Heart right ventricle (tissue), 16 donors: ENCODE data around the gene PHC3. TPM values are rescaled to one million over a fixed set of nuclear protein-coding genes. Genes with fewer than 3 reads are reported as not detected.
"Not testable (repeated sequence)": the region's sequence is repeated elsewhere in the genome, so short reads cannot be mapped to it uniquely, and the experiment has no call there.

Source experiments
- ATAC-seq, 8 donors: fragments of 200-7000 bp; cut with Tn5 transposase; one replicate each; pipeline ENCODE4 v1.9.1; 2020; ENCODE audit warnings: mild to moderate bottlenecking in 8 of 8, moderate library complexity in 8 of 8, moderate number of reproducible peaks in 1 of 8
- DNase-seq, 2 donors: peaks; one replicate each; pipeline ENCODE4 v3.0.0-alpha.2; 2020
- H3K27ac ChIP-seq, 10 donors: fragments of 200-600 bp; sonication (generic) in 2 of 10; one replicate each; pipeline versions ENCODE4 v1.5.0 to v1.8.0; 2020 to 2022; ENCODE audit warnings: mild to moderate bottlenecking in 3 of 10
- H3K27me3 ChIP-seq, 7 donors: fragments of 200-600 bp; one replicate each; pipeline ENCODE4 v1.8.0; 2021 to 2022; ENCODE audit warnings: mild to moderate bottlenecking in 2 of 7
- H3K36me3 ChIP-seq, 9 donors: fragments of 200-600 bp; sonication (generic) in 1 of 9; one replicate each; pipeline versions ENCODE4 v1.5.0 to v1.8.0; 2020 to 2022; ENCODE audit warnings: mild to moderate bottlenecking in 2 of 9
- H3K4me1 ChIP-seq, 9 donors: fragments of 200-600 bp; sonication (generic) in 1 of 9; one replicate each; pipeline versions ENCODE4 v1.5.0 to v1.8.0; 2020 to 2022; ENCODE audit warnings: mild to moderate bottlenecking in 4 of 9
- H3K4me3 ChIP-seq, 10 donors: fragments of 200-600 bp; sonication (generic) in 2 of 10; one replicate each; pipeline versions ENCODE4 v1.5.0 to v1.8.0; 2020 to 2022; ENCODE audit warnings: mild to moderate bottlenecking in 7 of 10, moderate library complexity in 2 of 10
- H3K9me3 ChIP-seq, 11 donors: fragments of 200-600 bp in 10 of 11; sonication (generic) in 2 of 11; one replicate each; pipeline versions ENCODE4 v1.5.0 to v1.8.0; 2013 to 2022; ENCODE audit warnings: mild to moderate bottlenecking in 2 of 11, control low read depth in 1 of 11, moderate library complexity in 1 of 11
- CTCF ChIP-seq, 9 donors: fragments of 200-600 bp; sonication (generic) in 2 of 9; IDR thresholded peaks; one replicate each; pipeline versions ENCODE4 v1.5.0 to v1.8.0; 2021 to 2022; ENCODE audit warnings: antibody characterized with exemption in 9 of 9, mild to moderate bottlenecking in 5 of 9, moderate library complexity in 1 of 9
- WGBS, 2 donors: extraction: QIAGEN DNeasy Blood & Tissue Kit; methylation state at CpG; one replicate each; pipeline ENCODE4 v1.1.7; 2013; ENCODE audit warnings: inconsistent platforms in 1 of 2; 5-methylcytosine and 5-hydroxymethylcytosine counted together
- intact Hi-C, 10 donors: fragments of 100-400 bp; cut with DNase I; formaldehyde crosslinking; loops; one replicate each; pipeline versions ENCODE4 v1.11.1 to v1.14.2; 2022
- polyA plus RNA-seq, 2 donors: library from polyadenylated mRNA; stranded (reverse); fragments of 200-250 nt; gene quantifications; one replicate each; pipeline ENCODE4 v1.2.3, GENCODE V29; 2013
- total RNA-seq, 10 donors: library from RNA; stranded (reverse); fragmentation: NEBNext Ultra II Directional in 3 of 10; extraction: Animal tissue kit (Norgen Biotek cat#: 25700) in 3 of 10; gene quantifications; one replicate each; pipeline versions ENCODE4 v1.2.1 to v1.2.4, GENCODE V29; 2021 to 2023
- donor health status: Arrhythmogenic right ventricular cardiomyopathy.
- donor health status: ischemic (EF 13 %, LVEDD 7.1; RV severe dilation, severe dysfunction).
- donor health status: healthy with polysubstance abuse.
- donor health status: DM: no; HTN: yes; CAD: no.
- donor health status: DM: no; HTN: no; CAD: no.
- donor health status: ischemic (EF 25% LVEDD 6.9; RV normal size, moderate dysfunction).
- donor health status: ischemic (EF 25% LVEDD 5.7; RV mildly dilated, moderate dysfunction).
- donor health status: healthy.
- donor health status: DM: yes; HTN: yes; CAD: no.
- donor health status: Ischemic cardiomyopathy.
- donor health status: ischemic (EF 35%, LVEDD 5.7; RV mildly dilated, moderate dysfunction).
- donor health status: nonischemic (EF 11% LVEDD 7.7; RV severe dilation, severe dysfunction).
- donor health status: DM: yes; HTN: yes; CAD: no.
- donor health status: PGD.
- donor health status: ischemic (EF 29% LVEDD 5.4; RV normal size, mild dysfunction).
- donor health status: nonischemic (EF 23%, LVEDD 6.1; RV moderate dilation, normal function).

Gene PHC3
- total and polyA plus RNA-seq, 12 donors: 2.4 to 70.8 (median 55.3) TPM

GRCh38 chr3:170200987-170201386 lies 19.5 kb upstream of the PHC3 start:
- Histone ChIP-seq H3K27me3 (peaks cover 0 to 21% (median 0%) of the 10 kb centered on the region in 7 donors), H3K36me3 (no peaks in the 10 kb centered on the region), H3K4me3 (no peak overlapping the region), H3K27ac (no peak overlapping the region), H3K4me1 (no peaks in the 10 kb centered on the region), H3K9me3 (no peaks in the 10 kb centered on the region)
- no peak for ATAC-seq
- no peak for DNase-seq
- intact Hi-C loops: no loop called here
- TF ChIP-seq CTCF (IDR thresholded peaks at IDR 0.05): no peak

GRCh38 chr3:170196833-170197232 lies 15.3 kb upstream of the PHC3 start:
- Histone ChIP-seq H3K9me3 (no peaks in the 10 kb centered on the region), H3K4me1 (no peaks in the 10 kb centered on the region), H3K4me3 (no peak overlapping the region), H3K36me3 (no peaks in the 10 kb centered on the region), H3K27me3 (peaks cover 0 to 3% (median 0%) of the 10 kb centered on the region in 7 donors), H3K27ac (no peak overlapping the region)
- DNase-seq (no peak), ATAC-seq (no peak)
- WGBS, 2 donors: 94% methylated on average over 3 of the region's 3 CpGs
- intact Hi-C loops: no loop called here
- TF ChIP-seq CTCF (IDR thresholded peaks at IDR 0.05): no peak

- H3K9me3 ChIP-seq, H3K4me3 ChIP-seq, H3K36me3 ChIP-seq, DNase-seq, intact Hi-C loops, H3K27ac ChIP-seq, H3K4me1 ChIP-seq, H3K27me3 ChIP-seq, ATAC-seq: not testable (repeated sequence)
- 82 to 88% methylated on average over 3 of the region's 3 CpGs for WGBS, 2 donors
These were observed 14.2 kb upstream of the PHC3 start for GRCh38 chr3:170195759-170196158.

- no peak for TF ChIP-seq CTCF (IDR thresholded peaks at IDR 0.05)
- peak in 2 of 8 donors; percentile 12 to 35 for ATAC-seq
- intact Hi-C loops: loop anchor here in 3 of 10 donors (5.0 to 10.0 kb wide), 3 partner anchors 33 to 165 kb away; partner anchors contain the start of genes PRKCI (in 1 of the 3) and SKIL (in 1 of the 3)
- no peak for DNase-seq
- Histone ChIP-seq H3K4me1 (no peaks in the 10 kb centered on the region), H3K27ac (no peak overlapping the region), H3K4me3 (no peak overlapping the region), H3K36me3 (no peaks in the 10 kb centered on the region), H3K9me3 (no peaks in the 10 kb centered on the region), H3K27me3 (peaks cover 0 to 3% (median 0%) of the 10 kb centered on the region in 7 donors)
- WGBS, 2 donors: 87 to 88% methylated on average over 4 of the region's 4 CpGs
These were observed 8.1 kb upstream of the PHC3 start for GRCh38 chr3:170189398-170190256.
